ENCODE results near the gene NDUFB10.
"Not testable (repeated sequence)": the region's sequence is repeated elsewhere in the genome, so short reads cannot be mapped to it uniquely, and the experiment has no call there.

Gene NDUFB10

GRCh38 chr16:1924095-1924494 is 35.2 kb upstream of the NDUFB10 start:
- no peak for DNase-seq (ENCODE audit: low spot score)

GRCh38 chr16:1926271-1926670 is 33.1 kb upstream of the NDUFB10 start:
- no peak for DNase-seq (ENCODE audit: low spot score)

GRCh38 chr16:1929105-1929504 is 30.2 kb upstream of the NDUFB10 start:
- no peak for DNase-seq (ENCODE audit: low spot score)

DNA sequence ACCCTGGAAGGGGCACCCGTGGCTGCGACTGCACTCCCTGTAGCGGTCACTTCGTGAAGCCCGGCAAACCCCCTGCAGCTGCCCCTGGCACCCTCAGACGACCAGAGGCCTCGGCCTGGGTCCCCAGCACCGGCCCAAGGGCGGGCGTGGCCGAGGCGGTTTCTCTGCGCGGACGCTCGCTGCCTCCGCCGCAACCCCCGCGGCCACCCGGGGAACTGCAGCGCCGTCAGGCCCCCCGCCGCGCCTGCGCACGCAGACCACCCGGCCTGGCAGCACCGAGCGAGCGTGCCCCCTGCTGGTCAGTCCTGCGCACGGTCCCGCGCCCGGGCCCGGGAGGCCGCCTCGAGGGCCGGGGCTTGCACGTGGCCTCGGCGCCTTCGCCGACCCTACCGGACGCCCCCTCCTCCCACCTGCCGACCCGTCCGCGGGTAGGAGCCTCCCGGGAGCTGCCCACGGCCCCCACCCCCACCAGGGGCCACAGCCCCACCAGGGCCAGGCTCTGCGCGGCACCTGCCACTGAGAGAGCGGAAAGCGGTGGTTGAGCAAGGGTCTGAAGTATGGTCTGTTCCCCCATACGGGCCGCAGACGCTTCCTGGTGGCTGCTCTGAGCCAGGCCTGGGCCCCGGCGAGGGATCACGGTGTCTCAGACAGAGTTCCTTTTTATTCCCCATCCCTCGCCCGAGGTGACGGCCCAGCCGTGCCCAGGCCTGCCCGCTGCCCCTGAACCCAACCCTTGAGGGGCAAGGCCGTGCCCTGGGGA is 29.6 kb upstream of the NDUFB10 start:
- DNase-seq (ENCODE audit: low spot score) = peak; percentile 89

GRCh38 chr16:1930338-1930720 is 29.0 kb upstream of the NDUFB10 start:
- no peak for DNase-seq (ENCODE audit: low spot score)

- no peak for DNase-seq (ENCODE audit: low spot score)
Observed at GRCh38 chr16:1932050-1933028, 27.0 kb upstream of the NDUFB10 start.

GRCh38 chr16:1933097-1933661 is 26.2 kb upstream of the NDUFB10 start:
- DNase-seq (ENCODE audit: low spot score) = no peak

DNA sequence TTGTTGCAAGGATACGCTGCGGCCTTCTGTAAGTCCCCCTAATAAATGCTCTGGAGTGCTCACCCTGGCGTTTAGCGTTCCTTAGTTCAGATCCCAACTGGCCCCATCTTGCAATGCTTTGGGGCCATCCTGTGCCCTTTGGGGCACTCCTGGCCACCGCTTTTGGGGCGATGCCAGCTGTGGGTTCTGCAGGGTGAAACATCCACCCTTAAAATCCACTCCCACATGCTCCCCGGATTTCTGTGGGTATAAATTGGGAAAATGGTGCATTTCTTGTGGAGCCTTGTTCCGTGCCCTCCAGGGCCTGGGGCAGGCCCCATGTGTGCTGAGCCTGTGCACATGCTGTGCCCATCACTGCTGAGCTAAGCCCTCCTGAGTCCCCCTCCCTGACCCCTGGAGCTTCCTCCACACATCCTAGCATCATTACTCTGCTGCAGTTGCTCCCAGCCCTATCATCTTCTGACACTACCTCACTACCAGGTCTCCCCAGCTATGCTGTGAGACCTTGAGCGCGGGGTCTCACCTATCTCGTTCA is 22.3 kb upstream of the NDUFB10 start:
- no peak for DNase-seq (ENCODE audit: low spot score)

GRCh38 chr16:1938316-1938715 is 21.0 kb upstream of the NDUFB10 start:
- DNase-seq (ENCODE audit: low spot score) = no peak

DNA sequence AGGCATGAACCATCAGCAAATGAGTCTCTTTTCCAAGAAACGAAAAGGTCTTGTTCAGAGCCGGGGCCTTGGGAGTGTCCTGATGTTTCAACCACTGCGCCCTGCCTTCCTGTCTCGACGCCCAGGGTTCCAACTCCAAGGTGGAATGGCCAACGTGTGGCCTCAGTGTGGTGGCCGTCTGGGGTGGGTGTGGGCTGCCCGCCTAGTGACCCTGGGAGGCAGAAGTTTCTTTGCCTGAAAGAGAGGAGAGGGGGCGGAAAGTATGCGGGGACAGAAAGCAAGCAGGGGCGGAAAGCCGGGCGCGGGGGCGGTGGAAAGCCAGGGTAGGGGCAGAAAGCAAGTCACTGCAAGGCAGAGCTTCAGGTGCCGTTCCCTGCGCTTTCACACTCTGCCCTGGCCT is 20.4 kb upstream of the NDUFB10 start:
- no peak for DNase-seq (ENCODE audit: low spot score)

DNA sequence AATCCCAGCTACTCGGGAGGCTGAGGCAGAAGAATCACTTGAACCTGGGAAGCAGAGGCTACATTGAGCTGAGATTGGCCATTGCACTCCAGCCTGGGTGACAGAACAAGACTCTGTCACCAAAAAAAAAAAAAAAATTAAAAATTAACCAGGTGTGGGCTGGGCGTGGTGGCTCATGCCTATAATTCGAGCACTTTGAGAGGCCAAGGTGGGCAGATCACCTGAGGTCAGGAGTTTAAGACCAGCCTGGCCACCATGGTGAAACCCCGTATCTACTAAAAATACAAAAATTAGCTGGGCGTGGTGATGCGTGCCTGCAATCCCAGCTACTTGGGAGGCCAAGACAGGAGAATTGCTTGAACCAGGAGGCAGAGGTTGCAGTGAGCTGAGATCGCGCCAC is 19.5 kb upstream of the NDUFB10 start:
- DNase-seq (ENCODE audit: low spot score) = not testable (repeated sequence)

DNA sequence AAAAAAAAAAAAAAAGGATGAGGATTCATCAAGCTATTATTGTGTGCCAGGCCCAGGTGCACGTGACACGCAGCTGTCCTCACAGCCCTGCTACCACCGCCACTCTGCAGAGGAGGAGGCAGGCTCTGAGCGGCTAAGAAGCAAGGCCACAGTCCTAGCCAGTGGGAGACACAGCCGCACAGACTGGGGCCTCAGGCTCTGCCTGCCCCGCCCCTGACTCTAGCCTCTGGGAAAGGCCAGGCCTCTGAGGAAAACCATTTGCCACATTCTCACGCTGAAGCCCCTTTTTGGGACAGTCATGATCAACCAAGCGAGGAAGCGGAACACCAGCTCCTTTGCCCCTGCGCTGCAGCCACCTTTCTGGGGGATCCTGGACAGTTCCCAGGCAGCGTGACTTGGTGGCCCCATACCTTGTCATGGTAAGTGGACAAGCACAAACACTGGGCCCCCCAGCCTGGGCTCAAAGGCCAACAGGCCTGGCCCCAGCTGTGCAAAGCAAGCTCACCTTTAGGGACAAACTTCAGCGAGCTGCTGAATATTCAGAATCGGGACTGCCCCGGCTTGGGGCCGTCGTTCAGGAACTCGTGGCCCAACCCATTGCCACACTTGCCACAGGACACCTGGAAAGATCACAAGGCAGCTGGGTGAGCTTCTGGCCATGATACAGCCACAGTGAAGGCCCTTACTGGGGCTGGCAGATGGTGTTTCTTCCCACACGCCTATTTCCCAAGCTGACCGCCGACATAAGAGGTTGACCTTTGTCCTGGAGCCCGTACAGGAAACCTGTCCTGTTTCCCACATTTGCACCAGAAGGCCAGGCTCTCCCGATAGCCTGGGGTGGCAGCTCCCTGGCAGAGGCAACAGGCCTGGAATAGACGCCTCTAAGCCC is 18.8 kb upstream of the NDUFB10 start:
- no peak for DNase-seq (ENCODE audit: low spot score)

DNA sequence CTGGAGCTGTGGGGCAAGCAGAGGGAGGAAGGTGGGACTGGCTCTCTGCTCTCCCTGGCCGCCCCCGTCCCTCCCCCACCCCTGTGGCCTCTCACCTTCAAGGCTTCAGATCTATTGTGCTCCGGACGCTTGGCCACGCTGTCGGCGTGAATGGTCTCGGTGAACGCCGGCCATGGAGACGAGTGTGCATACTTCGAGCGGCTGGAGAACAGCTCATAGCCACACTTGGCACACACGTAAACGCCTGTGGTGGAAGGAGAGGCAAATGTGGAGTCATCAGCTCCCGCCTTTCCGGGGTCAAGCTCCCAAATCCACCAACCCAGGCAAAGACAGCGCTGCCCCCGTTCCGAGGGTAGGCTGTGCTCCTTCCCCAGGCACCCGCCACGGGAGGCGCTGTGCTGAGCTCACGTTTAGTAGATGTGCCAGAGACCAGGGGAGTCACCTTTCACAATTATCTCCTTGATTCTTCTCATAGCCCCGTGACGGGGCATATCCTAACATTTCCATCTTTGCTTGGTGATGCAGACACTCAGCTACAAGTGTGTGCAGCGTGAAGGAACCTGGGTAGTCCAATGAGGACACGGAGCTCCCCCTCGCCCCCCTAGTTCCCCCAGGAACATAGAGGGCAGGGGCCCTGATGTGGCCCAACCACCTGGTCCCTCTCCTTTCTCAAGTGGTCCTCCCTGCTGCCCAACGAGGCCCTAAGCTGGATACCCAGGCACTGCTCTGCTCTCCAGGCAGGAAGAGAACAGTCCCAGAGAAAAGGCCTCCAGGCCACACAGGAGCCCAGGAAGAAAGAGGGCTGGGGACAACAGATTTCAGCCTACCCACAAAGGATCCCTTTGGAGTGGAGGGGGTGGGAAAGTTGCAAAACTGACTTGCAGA is 17.9 kb upstream of the NDUFB10 start:
- DNase-seq (ENCODE audit: low spot score) = no peak

DNA sequence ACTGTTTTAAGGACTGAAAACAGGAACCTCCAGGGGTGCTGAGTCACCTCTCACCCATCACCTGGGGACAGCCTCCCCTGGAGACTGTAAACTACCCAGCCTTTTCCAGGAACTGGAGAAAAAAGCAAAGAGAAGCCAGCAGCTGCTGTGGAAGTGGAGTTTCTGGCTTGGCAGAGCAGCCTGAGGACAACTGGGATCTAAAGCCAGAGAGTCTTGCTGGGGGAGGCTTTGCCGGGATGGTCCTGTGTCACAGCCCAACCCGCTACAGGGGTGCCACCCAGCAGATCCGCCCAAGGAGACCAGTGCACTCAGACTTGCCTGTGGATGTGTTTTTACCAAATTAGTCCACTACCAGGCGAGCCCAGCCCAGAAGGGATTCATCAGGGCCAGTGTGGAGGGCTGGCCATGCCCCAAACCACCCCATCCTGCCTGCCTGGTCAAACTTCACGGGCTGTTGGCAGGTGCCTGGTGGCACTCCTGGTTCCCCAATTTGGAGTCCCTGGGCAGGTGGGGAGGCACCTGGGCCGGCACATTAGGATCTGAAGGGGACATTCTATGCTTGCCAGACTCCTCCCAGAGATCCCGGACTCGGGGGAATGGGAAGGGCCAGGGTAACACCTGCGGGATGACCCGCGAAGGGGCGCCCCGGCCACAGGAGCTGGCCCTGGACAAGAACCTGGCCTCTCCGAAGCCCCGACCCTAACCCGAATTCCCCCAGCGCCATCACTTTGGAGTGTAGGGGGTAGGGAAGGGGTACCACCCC is 17.1 kb upstream of the NDUFB10 start:
- no peak for DNase-seq (ENCODE audit: low spot score)

DNA sequence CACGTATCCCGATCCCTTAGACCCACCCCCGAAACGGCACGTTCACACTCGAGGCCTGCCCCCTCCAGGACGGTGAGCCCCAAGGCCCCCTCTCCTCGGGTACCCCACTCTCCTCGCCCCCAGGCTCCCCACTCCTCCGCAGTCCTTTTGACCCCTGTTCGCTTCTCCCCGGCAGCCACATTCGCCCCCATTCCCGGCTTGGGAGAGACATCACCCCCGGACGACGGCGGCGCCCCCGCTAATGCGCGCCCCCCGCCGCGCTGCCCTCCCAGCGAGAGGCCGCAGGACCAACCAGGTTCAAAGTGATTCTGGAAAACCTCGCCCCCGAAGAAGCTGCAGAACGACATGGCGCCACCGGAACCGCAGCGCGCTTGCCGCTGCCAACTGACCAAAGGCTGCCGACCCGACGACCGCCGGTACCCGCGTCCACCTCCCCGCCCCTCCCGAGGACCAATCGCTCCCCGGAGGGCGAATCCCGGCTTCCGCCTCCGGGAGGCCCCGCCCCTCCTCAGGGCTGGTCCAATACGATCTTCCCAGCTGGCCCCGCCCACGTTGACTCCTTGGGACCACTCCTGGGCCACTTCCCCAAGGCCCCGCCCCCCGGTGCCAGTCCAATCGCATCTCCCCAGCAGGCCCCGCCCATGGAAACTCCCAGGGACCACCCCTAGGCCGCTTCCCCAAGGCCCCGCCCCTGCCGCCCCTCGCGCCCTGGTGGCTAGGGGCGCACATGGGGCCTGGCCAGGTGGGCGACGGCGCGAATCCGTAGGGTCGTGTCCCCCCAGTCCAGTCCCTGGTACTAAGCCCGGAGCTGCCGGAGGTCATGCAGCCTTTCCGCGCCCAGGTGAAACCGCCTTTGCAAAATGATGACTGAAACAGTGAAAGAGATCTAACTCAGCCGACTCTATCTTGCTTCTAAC is 16.3 kb upstream of the NDUFB10 start, which contains the start of gene MSRB1:
TSS of gene MSRB1 (minus strand) at position 390 of the 917 bp plus-strand sequence. CDS start at position 347, 43 bp downstream.
- peak; percentile 99 for DNase-seq (ENCODE audit: low spot score)

DNA sequence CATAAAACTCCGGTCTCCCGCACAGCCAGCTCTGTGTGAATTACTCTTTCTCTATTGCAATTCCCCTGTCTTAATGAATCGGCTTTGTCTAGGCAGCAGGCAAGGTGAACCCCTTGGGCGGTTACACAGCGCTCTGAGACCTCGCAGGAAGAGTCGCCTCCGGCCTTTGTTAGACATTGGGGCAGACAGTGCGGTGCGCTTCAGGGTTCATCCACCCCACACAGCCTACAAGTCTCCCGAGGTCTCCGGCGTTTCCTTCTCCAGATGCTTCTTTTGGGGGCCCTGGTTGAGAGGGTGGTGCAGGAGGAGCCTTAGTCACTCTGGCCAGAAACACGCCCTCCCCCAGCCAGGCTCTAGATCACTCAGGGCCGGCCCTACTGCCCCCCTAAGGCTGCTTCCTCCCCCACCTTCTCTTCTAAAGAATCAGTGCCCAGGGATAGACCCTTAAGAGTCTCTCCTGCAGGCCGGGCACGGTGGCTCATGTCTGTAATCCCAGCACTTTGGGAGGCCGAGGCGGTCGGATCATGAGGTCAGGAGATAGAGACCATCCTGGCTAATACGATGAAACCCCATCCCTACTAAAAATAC is 14.6 kb upstream of the NDUFB10 start:
- no peak for DNase-seq (ENCODE audit: low spot score)

DNA sequence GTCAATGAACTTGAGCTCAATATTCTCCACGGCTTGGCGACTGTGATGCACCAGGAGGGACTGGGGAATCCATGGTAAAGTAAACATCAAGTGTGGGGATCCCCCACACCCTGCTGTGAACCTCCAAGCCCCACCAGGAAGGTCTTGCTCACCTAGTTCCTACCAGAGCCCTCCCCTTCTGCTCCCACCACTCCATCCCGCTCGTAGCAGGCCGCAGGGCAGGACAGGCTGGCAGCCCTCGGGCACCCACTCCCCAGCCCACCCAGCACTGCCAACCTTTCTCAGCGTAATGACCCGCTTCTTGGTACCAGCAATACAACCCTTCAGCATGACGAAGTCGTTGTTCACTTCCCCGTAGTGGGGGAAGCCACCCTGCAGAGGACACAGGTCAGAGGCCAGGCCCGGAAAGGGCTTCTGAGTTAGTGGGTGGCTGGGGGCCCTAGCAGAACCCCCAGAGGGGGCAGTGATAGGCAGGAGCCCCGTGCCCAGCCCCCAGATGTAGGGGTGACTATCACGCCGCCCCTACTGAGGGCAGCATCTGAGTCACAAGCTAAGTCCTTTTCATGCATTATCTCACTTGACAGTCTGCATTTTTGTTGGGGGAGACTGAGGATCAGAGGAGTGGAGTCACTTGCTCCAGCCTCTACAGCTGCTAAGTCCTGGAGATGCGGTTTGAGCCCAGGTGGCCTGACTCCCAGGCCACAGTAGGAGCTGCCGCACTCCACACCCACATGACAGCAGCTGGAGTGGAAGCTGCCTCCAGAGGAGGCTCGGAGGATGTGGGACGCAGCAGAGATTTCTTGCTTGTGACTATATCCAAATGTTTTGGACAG is 13.6 kb upstream of the NDUFB10 start:
- DNase-seq (ENCODE audit: low spot score) = no peak

All from CD4-positive, alpha-beta T cell treated with Interleukin-6 at 100 ng/mL for 8 hours (primary cell).